Activated naive CD8-positive, alpha-beta T cell treated with anti-CD3 and anti-CD28 coated beads, Interleukin-2, amount 10 ng/mL, durations not matched to agents 7 days and 5 days (primary cell): ENCODE data around the gene LMBRD1. TPM values are rescaled to one million over a fixed set of nuclear protein-coding genes. Genes with fewer than 3 reads are reported as not detected.
A peak's percentile ranks its signal among the peaks of the same experiment; 100 is the strongest.
"Not testable (repeated sequence)": the region's sequence is repeated elsewhere in the genome, so short reads cannot be mapped to it uniquely, and the experiment has no call there.

Experiments used
- ATAC-seq: fragments of 150-1000 bp; cut with Tn5 transposase; one replicate; pipeline ENCODE4 v1.10.0; 2021; ENCODE audit warnings: low read depth, moderate library complexity
- POLR2A ChIA-PET: fragments of 350-600 bp; sonication (Branson Sonifier 250); formaldehyde crosslinking; loops from one replicate; lab custom pipeline; 2021; ENCODE audit warnings: antibody characterized with exemption; lab: Charles Lee
- DNase-seq: peaks from one replicate; pipeline ENCODE4 v3.0.0; 2021
- H3K27ac Mint-ChIP-seq: one replicate; pipeline ENCODE4 v1.8.0; 2022; ENCODE audit warnings: mild to moderate bottlenecking, mixed read lengths
- H3K27me3 Mint-ChIP-seq: one replicate; pipeline ENCODE4 v1.8.0; 2022; ENCODE audit warnings: mild to moderate bottlenecking, moderate library complexity, mixed read lengths
- H3K36me3 Mint-ChIP-seq: one replicate; pipeline ENCODE4 v1.8.0; 2021; ENCODE audit warnings: mild to moderate bottlenecking, mixed read lengths
- H3K4me1 Mint-ChIP-seq: one replicate; pipeline ENCODE4 v1.8.0; 2021; ENCODE audit warnings: mixed read lengths
- H3K4me3 Mint-ChIP-seq: one replicate; pipeline ENCODE4 v1.8.0; 2022; ENCODE audit warnings: mild to moderate bottlenecking, moderate library complexity, mixed read lengths
- H3K9me3 Mint-ChIP-seq: one replicate; pipeline ENCODE4 v1.8.0; 2021; ENCODE audit warnings: mixed read lengths
- total RNA-seq, 2 experiments: library from RNA; stranded (reverse); gene quantifications; one replicate each; pipeline ENCODE4 v1.2.3, GENCODE V29; 2021

The LMBRD1 gene
- total RNA-seq, 2 experiments from 2014 or later: 27.7 to 30.5 TPM

DNA sequence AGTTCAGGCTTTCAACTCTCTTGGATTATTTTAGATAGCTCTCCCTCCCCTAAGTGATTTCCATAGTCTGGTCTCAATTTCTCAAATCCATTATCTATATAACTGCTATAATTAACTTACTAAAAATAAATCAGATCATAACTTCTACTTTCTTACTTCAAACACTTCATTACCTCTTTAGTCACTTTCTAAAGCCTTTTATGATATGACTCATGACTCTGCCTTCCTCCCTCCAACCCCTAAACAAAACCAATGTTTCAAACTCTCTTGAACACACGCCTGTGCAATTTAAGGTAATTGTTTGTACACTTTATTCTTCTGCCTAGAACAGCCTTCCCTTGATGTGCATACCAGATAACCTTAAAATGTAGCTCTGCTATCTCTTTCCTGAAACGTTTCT is 100.5 kb downstream of the LMBRD1 start:
- H3K27me3 Mint-ChIP-seq: no peaks in the 10 kb centered on the region
- peaks cover 32% of the 10 kb centered on the region for H3K36me3 Mint-ChIP-seq
- POLR2A ChIA-PET: no interaction called here
- no peaks in the 10 kb centered on the region for H3K9me3 Mint-ChIP-seq
- ATAC-seq (peak; percentile 39), DNase-seq (no peak)
- peaks cover 4% of the 10 kb centered on the region for H3K4me1 Mint-ChIP-seq
- no peak overlapping the region for H3K27ac Mint-ChIP-seq
- H3K4me3 Mint-ChIP-seq: no peak overlapping the region

- Mint-ChIP-seq H3K4me1 (peaks cover 4% of the 10 kb centered on the region), H3K36me3 (peaks cover 41% of the 10 kb centered on the region), H3K9me3 (no peaks in the 10 kb centered on the region), H3K27ac (no peak overlapping the region), H3K27me3 (no peaks in the 10 kb centered on the region), H3K4me3 (no peak overlapping the region)
- ATAC-seq (no peak), DNase-seq (no peak)
- POLR2A ChIA-PET: no interaction called here
Observed at GRCh38 chr6:69693762-69694161, 103.0 kb downstream of the LMBRD1 start.

GRCh38 chr6:69690986-69691385 is 105.8 kb downstream of the LMBRD1 start:
- POLR2A ChIA-PET: no interaction called here
- Mint-ChIP-seq H3K9me3 (no peaks in the 10 kb centered on the region), H3K27me3 (no peaks in the 10 kb centered on the region), H3K4me1 (no peaks in the 10 kb centered on the region), H3K4me3 (no peak overlapping the region), H3K36me3 (peaks cover 30% of the 10 kb centered on the region), H3K27ac (no peak overlapping the region)
- ATAC-seq: no peak
- DNase-seq: no peak

- H3K4me3 Mint-ChIP-seq: no peak overlapping the region
- H3K9me3 Mint-ChIP-seq: no peaks in the 10 kb centered on the region
- H3K4me1 Mint-ChIP-seq: no peaks in the 10 kb centered on the region
- DNase-seq (no peak), ATAC-seq (no peak)
- POLR2A ChIA-PET: no interaction called here
- H3K27me3 Mint-ChIP-seq: no peaks in the 10 kb centered on the region
- H3K36me3 Mint-ChIP-seq: peaks cover 13% of the 10 kb centered on the region
- no peak overlapping the region for H3K27ac Mint-ChIP-seq
Observed at GRCh38 chr6:69680302-69680701, 116.5 kb downstream of the LMBRD1 start.

DNA sequence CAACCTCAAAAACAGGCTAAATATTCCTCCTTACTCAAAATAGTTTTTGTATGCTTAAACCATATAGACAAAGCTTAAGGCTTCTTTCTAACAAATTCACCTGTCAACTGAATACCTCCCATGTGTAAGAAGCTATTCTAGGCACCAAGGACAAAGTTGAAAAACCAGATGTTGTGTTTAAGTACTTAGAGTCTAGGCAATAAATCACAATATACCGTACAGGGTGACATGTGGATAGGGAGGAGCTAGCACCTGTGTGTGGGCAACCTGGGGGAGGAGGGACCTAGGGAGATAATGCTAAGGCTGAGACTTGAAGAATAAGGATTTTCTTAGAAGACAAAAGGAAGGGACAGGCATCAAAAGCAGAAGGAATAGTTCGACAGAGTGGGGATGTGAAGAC is 123.5 kb downstream of the LMBRD1 start:
- no peak for ATAC-seq
- Mint-ChIP-seq H3K27ac (no peak overlapping the region), H3K27me3 (no peaks in the 10 kb centered on the region), H3K9me3 (no peaks in the 10 kb centered on the region), H3K4me1 (no peaks in the 10 kb centered on the region), H3K36me3 (peaks cover 46% of the 10 kb centered on the region), H3K4me3 (no peak overlapping the region)
- POLR2A ChIA-PET: no interaction called here
- no peak for DNase-seq

DNA sequence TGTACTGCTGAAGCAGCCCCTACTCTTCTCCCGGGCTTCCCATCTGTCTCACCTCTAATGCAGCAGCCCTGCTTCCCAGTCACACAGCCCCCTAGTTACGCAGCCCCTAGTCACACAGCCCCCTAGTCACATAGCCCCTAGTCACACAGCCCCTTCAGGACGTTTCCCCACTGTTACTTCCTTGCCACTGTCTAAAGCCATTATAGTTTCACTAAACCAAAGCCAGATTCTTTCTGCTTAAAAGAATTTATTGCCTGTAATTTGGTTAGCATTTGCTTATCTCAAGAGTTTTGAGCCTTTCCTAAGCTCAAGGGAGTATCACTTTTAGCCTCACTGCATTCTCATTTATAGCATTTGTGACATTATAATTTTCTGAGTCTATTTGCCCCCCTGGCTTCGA is 127.9 kb downstream of the LMBRD1 start:
- H3K27ac Mint-ChIP-seq: no peak overlapping the region
- peaks cover 5% of the 10 kb centered on the region for H3K27me3 Mint-ChIP-seq
- POLR2A ChIA-PET: no interaction called here
- no peak for DNase-seq
- peaks cover 1% of the 10 kb centered on the region for H3K9me3 Mint-ChIP-seq
- no peak for ATAC-seq
- H3K4me1 Mint-ChIP-seq: no peaks in the 10 kb centered on the region
- no peak overlapping the region for H3K4me3 Mint-ChIP-seq
- H3K36me3 Mint-ChIP-seq: peaks cover 25% of the 10 kb centered on the region

DNA sequence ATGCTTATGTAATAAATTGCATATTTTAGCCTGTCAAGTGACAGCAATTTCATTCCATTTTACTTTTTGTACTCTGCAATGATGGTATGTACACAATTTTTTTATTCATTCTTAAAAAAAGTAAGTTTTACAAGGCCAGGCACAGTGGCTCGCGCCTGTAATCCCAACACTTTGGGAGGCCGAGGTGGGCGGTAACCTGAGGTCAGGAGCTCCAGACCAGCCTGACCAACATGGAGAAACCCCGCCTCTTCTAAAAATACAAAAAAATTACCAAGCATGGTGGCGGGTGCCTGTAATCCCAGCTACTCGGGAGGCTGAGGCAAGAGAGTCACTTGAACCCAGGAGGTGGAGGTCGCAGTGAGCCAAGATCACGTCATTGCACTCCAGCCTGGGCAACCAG is 130.0 kb downstream of the LMBRD1 start:
- H3K27ac Mint-ChIP-seq, H3K9me3 Mint-ChIP-seq, DNase-seq, H3K4me3 Mint-ChIP-seq, H3K4me1 Mint-ChIP-seq, H3K36me3 Mint-ChIP-seq, POLR2A ChIA-PET, ATAC-seq: not testable (repeated sequence)
- H3K27me3 Mint-ChIP-seq: peaks cover 11% of the 10 kb centered on the region

- Mint-ChIP-seq H3K4me3 (no peak overlapping the region), H3K27me3 (peaks cover 21% of the 10 kb centered on the region), H3K4me1 (no peaks in the 10 kb centered on the region), H3K36me3 (peaks cover 6% of the 10 kb centered on the region), H3K9me3 (peaks cover 1% of the 10 kb centered on the region), H3K27ac (no peak overlapping the region)
- no peak for DNase-seq
- POLR2A ChIA-PET: no interaction called here
- ATAC-seq: no peak
Observed at GRCh38 chr6:69665437-69665836, 131.4 kb downstream of the LMBRD1 start.

DNA sequence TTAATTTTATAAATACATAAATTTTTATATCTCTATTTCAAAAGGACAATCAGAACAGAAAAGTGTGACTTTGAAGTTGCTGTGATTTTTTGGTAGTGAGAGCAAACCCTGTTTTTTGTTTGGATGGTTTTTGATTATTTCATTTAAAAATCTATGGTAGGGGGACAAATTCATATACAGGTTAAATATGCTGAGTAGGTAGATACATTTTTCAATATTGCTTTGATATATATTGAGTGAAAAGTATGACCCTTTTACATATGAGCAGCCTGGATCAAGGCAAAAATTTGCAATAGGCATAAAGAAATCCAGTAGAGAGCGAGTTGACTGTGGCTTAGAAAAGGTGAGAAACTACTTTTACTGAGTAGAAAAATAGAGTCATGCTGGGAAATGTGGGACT is 132.3 kb downstream of the LMBRD1 start:
- no peak overlapping the region for H3K4me3 Mint-ChIP-seq

GRCh38 chr6:69663215-69663614 is 133.6 kb downstream of the LMBRD1 start:
- ATAC-seq (no peak), DNase-seq (no peak)
- Mint-ChIP-seq H3K36me3 (no peaks in the 10 kb centered on the region), H3K4me3 (no peak overlapping the region), H3K27me3 (peaks cover 41% of the 10 kb centered on the region), H3K27ac (no peak overlapping the region), H3K9me3 (peaks cover 5% of the 10 kb centered on the region), H3K4me1 (no peaks in the 10 kb centered on the region)
- POLR2A ChIA-PET: no interaction called here

More for the DNA sequence above, 132.3 kb downstream of the LMBRD1 start:
- Mint-ChIP-seq H3K27ac (no peak overlapping the region), H3K36me3 (no peaks in the 10 kb centered on the region), H3K9me3 (peaks cover 1% of the 10 kb centered on the region), H3K4me1 (no peaks in the 10 kb centered on the region), H3K27me3 (peaks cover 30% of the 10 kb centered on the region)
- no peak for DNase-seq
- ATAC-seq: no peak
- POLR2A ChIA-PET: no interaction called here

GRCh38 chr6:69650703-69651102 is 146.1 kb downstream of the LMBRD1 start:
- Mint-ChIP-seq H3K9me3 (no peaks in the 10 kb centered on the region), H3K4me3 (no peak overlapping the region), H3K27ac (no peak overlapping the region), H3K36me3 (no peaks in the 10 kb centered on the region), H3K4me1 (no peaks in the 10 kb centered on the region), H3K27me3 (peaks cover 3% of the 10 kb centered on the region)
- ATAC-seq (no peak), DNase-seq (no peak)
- POLR2A ChIA-PET: no interaction called here

GRCh38 chr6:69647726-69648125 is 149.1 kb downstream of the LMBRD1 start:
- POLR2A ChIA-PET: no interaction called here
- no peaks in the 10 kb centered on the region for H3K36me3 Mint-ChIP-seq
- DNase-seq: no peak
- H3K27ac Mint-ChIP-seq: no peak overlapping the region
- H3K27me3 Mint-ChIP-seq: peaks cover 12% of the 10 kb centered on the region
- H3K9me3 Mint-ChIP-seq: peaks cover 2% of the 10 kb centered on the region
- no peak for ATAC-seq
- H3K4me1 Mint-ChIP-seq: no peaks in the 10 kb centered on the region
- H3K4me3 Mint-ChIP-seq: no peak overlapping the region

GRCh38 chr6:69643688-69644087 is 153.1 kb downstream of the LMBRD1 start:
- ATAC-seq: no peak
- Mint-ChIP-seq H3K27me3 (peaks cover 21% of the 10 kb centered on the region), H3K27ac (no peak overlapping the region), H3K4me1 (no peaks in the 10 kb centered on the region), H3K4me3 (no peak overlapping the region), H3K9me3 (peaks cover 2% of the 10 kb centered on the region), H3K36me3 (no peaks in the 10 kb centered on the region)
- DNase-seq: no peak
- POLR2A ChIA-PET: no interaction called here

- H3K4me3 Mint-ChIP-seq: no peak overlapping the region
- POLR2A ChIA-PET: no interaction called here
- no peaks in the 10 kb centered on the region for H3K36me3 Mint-ChIP-seq
Observed at GRCh38 chr6:69632932-69633331, 163.9 kb downstream of the LMBRD1 start.

More at GRCh38 chr6:69632932-69633331, 163.9 kb downstream of the LMBRD1 start:
- Mint-ChIP-seq H3K27ac (no peak overlapping the region), H3K9me3 (peaks cover 2% of the 10 kb centered on the region), H3K27me3 (peaks cover 24% of the 10 kb centered on the region), H3K4me1 (peaks cover 9% of the 10 kb centered on the region)
- DNase-seq (no peak), ATAC-seq (no peak)
